ENCODE measurements around the gene NTN4.

NTN4 gene

DNA sequence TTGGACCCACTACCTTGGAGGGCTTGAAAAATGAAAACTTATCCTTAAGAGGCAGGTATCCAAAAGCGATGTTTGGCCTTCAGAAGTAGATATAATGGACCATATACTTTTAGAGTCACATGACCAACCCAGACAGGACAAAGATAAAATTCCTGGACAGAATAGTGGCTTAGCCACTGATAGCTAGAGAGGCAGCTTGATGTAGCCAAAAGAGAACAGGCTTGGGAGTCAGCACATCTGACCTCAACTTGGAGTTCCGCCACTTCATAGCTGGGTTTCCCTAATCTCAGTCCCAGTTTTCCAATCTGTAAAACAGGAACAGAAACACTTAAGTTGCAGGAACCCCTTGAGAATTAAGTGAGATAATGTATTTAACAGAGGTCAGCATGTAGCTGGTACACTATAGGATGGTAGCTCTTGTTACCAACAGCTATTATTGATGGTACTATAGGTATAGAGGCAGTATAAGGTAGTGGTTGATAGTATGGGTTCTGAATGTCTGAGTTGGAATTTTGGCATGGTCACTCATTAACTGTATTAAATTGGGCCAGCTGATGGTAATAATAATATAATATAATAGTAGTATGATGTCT is 176.1 kb downstream of the NTN4 start:
- Histone ChIP-seq H3K4me1 (no peaks in the 10 kb centered on the region), H3K27me3 (peaks cover 6% of the 10 kb centered on the region; the same call in 1 of the 2 replicates), H3K9me3 (no peaks in the 10 kb centered on the region), H3K4me3 (ENCODE audit: low read depth, low read length) (no peak overlapping the region), H3K36me3 (no peaks in the 10 kb centered on the region)
- TF ChIP-seq, protein P1, sequence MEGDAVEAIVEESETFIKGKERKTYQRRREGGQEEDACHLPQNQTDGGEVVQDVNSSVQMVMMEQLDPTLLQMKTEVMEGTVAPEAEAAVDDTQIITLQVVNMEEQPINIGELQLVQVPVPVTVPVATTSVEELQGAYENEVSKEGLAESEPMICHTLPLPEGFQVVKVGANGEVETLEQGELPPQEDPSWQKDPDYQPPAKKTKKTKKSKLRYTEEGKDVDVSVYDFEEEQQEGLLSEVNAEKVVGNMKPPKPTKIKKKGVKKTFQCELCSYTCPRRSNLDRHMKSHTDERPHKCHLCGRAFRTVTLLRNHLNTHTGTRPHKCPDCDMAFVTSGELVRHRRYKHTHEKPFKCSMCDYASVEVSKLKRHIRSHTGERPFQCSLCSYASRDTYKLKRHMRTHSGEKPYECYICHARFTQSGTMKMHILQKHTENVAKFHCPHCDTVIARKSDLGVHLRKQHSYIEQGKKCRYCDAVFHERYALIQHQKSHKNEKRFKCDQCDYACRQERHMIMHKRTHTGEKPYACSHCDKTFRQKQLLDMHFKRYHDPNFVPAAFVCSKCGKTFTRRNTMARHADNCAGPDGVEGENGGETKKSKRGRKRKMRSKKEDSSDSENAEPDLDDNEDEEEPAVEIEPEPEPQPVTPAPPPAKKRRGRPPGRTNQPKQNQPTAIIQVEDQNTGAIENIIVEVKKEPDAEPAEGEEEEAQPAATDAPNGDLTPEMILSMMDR (IDR thresholded peaks at IDR 0.05; ENCODE audit: low read depth, low read length) = no peak
- no peak for DNase-seq

DNA sequence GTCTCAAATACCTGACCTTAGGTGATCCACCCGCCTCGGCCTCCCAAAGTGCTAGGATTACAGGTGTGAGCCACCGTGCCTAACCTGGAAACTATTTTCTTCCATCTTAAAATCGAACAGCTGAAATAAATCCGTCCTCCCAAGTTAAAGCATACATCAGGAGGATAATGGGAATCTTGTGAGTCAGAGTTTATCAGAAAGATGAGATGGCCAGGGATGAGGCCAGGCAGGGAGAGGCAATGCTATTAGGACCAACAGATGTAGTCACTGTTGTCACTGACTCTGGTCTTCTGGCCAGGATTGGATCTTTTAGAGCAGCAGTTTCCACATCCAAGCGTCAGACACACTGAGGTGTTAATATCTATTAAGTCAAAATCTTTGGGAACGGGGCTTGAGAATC is 177.5 kb downstream of the NTN4 start:
- H3K4me1 ChIP-seq = no peaks in the 10 kb centered on the region
- H3K27me3 ChIP-seq = peaks cover 9% of the 10 kb centered on the region; the same call in 1 of the 2 replicates
- DNase-seq = no peak
- no peaks in the 10 kb centered on the region for H3K9me3 ChIP-seq
- no peaks in the 10 kb centered on the region for H3K36me3 ChIP-seq
- H3K4me3 ChIP-seq (ENCODE audit: low read depth, low read length) = no peak overlapping the region
- TF ChIP-seq, protein P1 (IDR thresholded peaks at IDR 0.05; ENCODE audit: low read depth, low read length) = no peak

DNA sequence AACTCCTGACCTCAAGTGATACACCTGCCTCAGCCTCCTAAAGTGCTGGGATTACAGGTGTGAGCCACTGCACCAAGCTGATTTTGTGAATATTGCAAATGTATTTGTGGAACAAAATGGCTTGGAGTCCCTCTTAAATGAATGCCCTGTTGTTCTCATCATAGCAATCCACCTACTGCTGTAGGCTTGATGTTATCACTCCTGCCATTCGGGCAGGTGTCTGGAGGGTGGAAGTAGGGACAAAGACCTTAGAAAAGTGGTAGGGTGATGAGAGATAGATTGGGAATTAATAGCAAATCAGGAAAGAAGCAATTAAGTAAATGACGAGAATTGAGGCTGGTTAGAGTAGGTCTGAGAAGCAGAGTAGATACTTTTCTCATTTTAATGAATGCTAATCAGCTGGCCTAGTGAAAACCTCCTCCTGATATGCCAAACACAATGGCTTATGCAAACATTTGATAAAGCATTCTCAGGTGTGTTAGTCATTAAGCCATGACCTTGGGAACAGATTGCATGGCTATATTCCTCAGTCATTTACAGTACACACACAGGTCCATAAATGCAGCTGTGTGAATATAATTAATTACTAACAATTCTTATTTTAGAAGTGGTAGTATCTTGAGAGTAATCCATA is 178.8 kb downstream of the NTN4 start:
- no peak for DNase-seq
- H3K4me1 ChIP-seq = no peaks in the 10 kb centered on the region

DNA sequence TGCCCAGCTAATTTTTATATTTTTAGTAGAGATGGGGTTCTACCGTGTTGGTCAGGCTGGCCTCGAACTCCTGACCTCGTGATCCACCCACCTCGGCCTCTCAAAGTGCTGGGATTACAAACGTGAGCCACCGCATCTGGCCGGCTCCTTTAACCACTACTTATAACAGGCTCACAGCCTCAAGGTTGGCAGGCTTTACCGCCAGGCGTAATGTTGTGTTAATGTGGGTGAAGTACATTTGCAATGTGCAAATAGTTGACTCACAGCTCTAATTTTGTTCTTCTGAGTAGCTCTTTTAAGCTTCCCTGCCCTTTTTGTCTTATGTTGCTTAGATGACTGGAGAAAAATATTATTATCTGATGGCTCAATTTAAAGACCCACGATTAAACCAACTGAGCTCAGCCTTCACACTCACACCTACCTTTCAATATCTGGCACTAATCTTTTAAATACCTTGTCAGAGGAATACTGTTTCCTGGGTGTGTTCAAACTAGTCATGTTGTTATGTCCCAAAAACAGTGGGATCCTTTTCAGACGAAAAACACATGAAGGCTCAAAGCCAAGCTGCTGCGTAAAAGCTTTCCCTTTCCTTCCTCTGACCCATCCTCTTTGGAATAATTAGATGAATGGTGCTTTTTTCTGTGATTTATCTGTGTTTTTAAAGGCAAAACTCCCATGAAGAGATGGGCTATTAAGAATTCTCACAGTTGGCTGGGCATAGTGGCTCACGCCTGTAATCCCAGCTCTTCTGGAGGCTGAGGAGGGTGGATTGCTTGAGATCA is 182.1 kb downstream of the NTN4 start:
- Histone ChIP-seq H3K36me3 (no peaks in the 10 kb centered on the region), H3K27me3 (peaks cover 9% of the 10 kb centered on the region; the same call in 1 of the 2 replicates), H3K9me3 (no peaks in the 10 kb centered on the region), H3K4me3 (ENCODE audit: low read depth, low read length) (no peak overlapping the region), H3K4me1 (no peaks in the 10 kb centered on the region)
- TF ChIP-seq, protein P1 (IDR thresholded peaks at IDR 0.05; ENCODE audit: low read depth, low read length) = no peak
- DNase-seq = no peak

More for the DNA sequence above, 178.8 kb downstream of the NTN4 start:
- Histone ChIP-seq H3K9me3 (no peaks in the 10 kb centered on the region), H3K4me3 (ENCODE audit: low read depth, low read length) (no peak overlapping the region), H3K36me3 (no peaks in the 10 kb centered on the region), H3K27me3 (peaks cover 9% of the 10 kb centered on the region; the same call in 1 of the 2 replicates)
- TF ChIP-seq, protein P1 (IDR thresholded peaks at IDR 0.05; ENCODE audit: low read depth, low read length) = no peak

Measured in BE2C (cell line).